GM12801 (cell line): ENCODE measurements around the gene MCTP1.

Experiments
- CTCF ChIP-seq: IDR thresholded peaks from one replicate; pipeline ENCODE4 v1.5.1; 2011; ENCODE audit warnings: control low read depth; ENCODE audit not compliant: insufficient read length; ENCODE audit errors: extremely low read depth

The MCTP1 gene

GRCh38 chr5:94700592-94700991 is 584.3 kb downstream of the MCTP1 start:
- no peak for TF ChIP-seq CTCF

GRCh38 chr5:94699562-94699961 is 585.3 kb downstream of the MCTP1 start:
- TF ChIP-seq CTCF: no peak

- TF ChIP-seq CTCF: no peak
Observed at GRCh38 chr5:94698197-94698596, 586.7 kb downstream of the MCTP1 start.

GRCh38 chr5:94694671-94695070 is 590.2 kb downstream of the MCTP1 start:
- no peak for TF ChIP-seq CTCF

GRCh38 chr5:94693845-94694370 is 591.0 kb downstream of the MCTP1 start:
- no peak for TF ChIP-seq CTCF

- no peak for TF ChIP-seq CTCF
Observed at GRCh38 chr5:94693043-94693822, 591.7 kb downstream of the MCTP1 start.

GRCh38 chr5:94692581-94692980 is 592.3 kb downstream of the MCTP1 start:
- no peak for TF ChIP-seq CTCF
